Eye (tissue), 1 donor: ENCODE measurements around the gene OSBPL1A.
"Not testable (repeated sequence)": the region's sequence is repeated elsewhere in the genome, so short reads cannot be mapped to it uniquely, and the experiment has no call there.

Experiments used
- DNase-seq: peaks from one replicate; pipeline ENCODE4 v3.0.0-alpha.2; 2015

Gene OSBPL1A

DNA sequence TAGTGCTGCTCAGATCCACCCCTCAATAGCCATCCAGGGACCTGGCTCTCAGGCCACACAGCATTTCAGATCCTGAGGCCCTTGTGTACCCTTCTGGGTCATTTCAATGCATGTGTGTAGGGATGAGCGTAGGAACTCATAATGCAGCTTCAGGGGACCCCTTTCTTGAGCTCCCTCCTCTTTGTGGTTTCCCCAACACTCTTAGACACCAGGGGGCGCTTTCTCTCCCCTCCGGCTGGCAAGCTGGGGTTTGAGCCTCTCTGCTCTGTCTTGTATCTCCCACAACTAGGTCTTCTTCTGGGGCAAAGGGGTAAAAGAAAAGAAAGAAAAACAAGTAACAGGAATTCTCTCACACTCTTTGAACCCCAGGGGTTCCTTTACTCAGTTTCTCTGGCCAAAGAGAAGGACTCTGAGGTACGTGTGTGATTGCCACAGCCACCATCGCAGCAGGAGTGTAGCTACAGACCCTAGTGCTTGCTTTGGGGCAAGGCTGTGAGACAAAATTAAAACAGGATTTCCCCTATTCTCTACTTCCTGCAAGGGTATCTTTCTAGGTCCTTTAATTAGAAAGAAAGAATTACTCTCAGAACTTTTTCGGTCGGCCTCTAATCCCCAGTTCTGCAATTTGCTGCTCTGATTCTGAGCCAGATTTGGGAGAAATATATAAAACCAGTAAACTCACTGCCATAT, 220.8 kb downstream of the OSBPL1A start:
- DNase-seq: peak; percentile 87

DNA sequence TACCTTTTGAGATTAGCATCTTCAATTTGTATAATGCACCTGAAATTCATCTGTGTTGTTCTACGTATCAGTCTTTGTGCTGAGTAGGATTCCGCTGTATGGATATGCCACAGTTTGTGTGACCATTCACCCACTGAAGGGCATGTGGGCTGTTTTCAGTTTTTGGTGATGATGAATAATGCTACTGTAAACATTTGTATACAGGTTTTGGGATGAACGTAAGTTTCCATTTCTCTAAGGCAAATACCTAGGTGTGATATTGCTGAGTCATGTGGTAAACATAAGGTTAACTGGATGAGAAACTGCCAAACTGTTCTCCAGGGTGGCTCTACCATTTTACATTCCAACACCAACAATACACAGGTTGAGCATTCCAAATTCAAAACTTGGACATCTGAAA, 223.6 kb downstream of the OSBPL1A start:
- DNase-seq: no peak

DNA sequence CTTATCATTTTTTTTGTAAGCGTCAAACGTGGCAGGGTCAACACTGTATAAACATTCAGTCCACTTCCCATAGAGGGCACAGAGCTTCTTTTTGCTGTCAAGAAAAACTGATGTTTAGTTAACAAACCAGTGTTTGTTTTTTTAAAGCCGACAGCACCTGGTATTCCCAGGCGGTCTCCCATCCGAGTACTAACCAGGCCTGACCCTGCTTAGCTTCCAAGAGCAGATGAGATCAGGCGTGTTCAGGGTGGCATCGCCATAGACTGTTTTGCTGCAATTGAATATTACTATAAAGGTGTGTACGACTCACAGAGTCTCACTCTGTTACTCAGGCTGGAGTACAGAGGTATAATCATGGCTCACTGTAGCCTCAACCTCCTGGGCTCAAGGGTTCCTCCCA, 227.3 kb downstream of the OSBPL1A start:
- DNase-seq: no peak

DNA sequence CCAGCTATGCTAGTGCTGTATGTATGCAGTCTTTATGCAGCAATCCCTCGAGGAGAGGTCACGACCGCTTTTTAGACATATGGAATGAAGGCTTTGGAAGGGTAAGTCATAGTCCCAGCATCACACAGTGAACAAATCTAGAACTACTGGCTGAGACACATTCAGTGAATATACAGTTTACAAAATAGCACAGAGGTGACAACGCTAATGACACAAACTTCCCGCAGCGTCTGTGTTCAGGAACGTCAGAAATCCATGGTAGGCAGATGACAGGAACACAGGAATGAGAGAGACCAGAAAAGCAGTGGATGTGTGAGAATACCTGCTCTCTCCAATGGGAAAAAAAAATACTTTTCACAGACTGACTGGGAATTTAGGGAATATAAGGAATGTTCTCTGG, 229.1 kb downstream of the OSBPL1A start:
- no peak for DNase-seq

- no peak for DNase-seq
Observed at GRCh38 chr18:24161304-24161703, 236.3 kb downstream of the OSBPL1A start.

DNA sequence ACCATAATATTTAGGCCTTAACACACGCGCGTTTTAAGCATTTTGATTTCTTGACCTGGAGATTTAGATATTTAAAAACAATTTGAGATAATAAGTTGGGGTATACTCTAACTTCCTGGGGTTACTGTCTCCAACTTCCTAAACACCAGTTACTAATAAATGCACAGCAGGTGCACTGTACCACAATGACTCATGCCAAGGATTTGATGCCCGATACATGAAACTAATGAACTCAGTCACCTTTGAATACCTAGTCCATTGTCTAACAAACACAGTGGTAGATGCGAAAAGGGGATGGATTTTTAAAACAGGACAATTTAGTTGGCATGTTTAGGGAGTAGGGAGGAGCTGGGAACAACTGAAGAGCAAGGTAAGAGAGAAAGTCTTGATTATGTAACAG, 237.5 kb downstream of the OSBPL1A start:
- DNase-seq: no peak

DNA sequence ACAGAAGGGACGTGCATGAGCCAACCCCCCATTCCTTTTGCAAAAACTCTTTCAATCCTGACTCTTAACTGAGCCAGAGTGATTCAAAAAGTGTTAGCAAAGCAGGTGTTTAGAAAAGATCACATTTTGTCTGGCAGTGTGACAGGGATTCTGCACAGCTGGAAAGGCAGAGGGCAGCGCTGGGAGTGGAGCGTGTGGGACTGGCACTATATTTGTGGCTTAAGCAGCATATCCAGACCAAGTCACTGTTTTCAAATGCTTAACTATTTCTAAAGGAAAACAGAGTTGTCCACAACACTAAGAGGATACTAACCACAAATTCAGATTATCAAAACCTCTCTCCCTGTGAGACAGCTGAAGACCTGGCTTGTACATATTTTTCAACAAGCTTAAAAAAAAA, 239.8 kb downstream of the OSBPL1A start:
- no peak for DNase-seq

DNA sequence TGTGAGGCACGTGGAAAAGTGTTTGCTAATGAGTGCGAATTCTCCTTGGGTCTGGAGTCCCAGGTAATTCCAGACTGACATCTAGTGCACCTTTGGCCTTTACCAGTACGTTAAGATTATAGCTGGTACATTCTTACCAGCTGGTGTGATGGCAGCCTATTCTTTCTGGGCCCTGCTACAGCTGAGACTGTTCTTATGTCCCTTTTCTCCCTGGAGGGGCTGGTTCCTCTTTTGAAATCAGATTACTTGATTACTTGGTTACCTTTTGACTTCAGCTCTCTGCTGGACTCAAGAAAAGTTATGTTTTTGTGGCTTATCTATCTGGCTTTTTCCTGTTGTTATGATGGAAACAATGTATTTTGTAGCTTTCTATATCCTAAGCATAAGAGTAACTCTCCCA, 244.2 kb downstream of the OSBPL1A start:
- no peak for DNase-seq

GRCh38 chr18:24149591-24149990, 248.0 kb downstream of the OSBPL1A start:
- not testable (repeated sequence) for DNase-seq

DNA sequence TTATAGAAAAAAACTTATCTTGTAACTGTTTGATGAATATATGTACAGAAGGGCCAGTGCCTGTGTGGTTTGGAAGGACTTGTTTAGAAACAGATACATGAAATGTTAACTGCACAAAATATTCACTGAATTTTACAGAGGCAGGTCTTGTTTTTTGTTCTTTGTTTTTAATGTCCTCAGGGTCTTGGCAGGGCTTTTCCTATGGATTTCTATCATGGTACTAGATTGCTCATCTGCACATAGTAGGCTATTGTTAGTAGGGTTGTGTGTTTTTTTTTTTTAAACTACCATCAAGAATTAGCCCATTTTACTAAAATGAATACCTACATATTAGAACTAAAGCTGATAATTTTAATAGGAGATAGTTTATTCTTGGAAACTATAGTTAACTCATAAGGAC, 255.2 kb downstream of the OSBPL1A start:
- DNase-seq: no peak

GRCh38 chr18:24140697-24141096, 256.9 kb downstream of the OSBPL1A start:
- DNase-seq: no peak

DNA sequence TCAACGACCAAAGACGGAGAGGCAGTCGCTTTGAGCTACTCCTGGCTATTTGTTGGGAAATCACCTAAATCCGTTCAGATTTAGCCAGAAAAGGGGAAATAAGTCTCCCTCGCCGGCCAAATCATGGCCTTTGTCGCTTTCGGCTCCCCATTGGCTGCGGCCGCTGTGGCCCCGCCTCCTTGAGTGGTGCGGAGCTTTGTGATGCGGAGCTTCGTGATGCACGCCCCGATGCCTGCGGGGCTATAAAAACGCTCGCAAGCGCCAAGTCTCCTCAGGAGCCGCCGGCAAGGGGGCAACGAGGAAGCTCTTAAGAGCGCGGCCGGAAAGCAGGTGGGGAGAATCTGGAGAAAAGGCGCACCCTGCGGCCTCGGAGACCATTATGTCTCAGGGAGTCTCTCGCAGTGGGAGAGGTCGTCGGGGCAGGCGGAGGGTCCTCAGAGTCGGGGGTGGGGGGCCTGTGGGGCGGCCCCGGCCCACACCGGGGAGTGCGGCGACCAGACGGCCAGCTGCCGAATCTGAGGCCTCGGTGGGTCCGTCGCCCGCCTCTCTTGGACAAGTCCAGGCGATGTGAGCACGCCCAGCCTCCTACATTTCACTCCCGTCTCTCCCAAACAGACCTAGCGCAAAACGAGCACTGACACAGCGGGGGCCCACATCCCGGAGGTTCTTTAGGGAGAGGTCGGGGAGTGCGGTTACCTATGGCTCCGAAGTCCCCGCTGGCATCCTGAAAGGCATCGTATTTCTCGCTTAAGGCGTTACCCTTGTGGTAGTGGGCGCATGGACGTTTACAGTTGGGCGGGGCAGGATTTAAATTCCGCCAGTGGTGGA, 258.6 kb downstream of the OSBPL1A start, which contains the start of gene CABYR:
TSS of gene CABYR (plus strand) at position 274 of the 828 bp plus-strand sequence. CDS start 4,053 bp downstream, outside the sequence.
- peak; percentile 92 for DNase-seq

DNA sequence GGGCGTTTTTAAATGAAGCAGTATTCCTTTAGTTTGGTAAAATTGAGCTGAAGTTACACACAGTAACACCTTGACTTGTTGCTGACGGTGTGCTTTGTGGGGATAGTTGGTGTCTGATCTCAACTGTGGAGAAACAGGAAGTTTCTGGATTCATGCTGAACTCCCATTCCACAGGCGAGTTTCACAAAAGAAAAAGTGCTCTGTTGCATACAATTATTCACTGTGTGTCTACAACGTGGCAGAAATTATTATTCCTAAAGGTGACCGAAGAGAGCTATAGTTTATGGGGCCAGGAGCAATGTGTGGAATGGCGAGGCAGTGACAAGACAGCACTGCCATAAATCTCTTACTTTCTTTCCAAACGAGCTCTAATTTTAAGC, 259.2 kb downstream of the OSBPL1A start:
- DNase-seq: no peak

DNA sequence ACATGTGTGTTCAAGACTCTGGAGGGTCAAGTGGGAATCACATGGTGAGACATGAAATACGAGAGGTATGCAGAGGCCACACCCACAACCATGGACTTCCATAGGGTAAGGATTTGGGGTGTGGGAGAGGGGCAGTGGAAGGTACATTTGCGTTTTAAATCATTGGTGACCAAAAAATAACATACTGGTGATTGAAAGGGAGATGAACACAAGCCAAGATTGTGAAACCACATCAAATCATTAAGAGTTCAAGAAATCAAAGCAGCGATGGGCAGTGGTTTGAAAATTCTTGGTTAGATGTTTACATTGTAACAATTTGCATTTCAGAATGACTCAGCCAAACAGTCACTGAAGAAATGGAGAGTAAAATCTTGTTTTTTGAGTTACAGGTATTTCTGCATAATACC, 260.7 kb downstream of the OSBPL1A start:
- no peak for DNase-seq

DNA sequence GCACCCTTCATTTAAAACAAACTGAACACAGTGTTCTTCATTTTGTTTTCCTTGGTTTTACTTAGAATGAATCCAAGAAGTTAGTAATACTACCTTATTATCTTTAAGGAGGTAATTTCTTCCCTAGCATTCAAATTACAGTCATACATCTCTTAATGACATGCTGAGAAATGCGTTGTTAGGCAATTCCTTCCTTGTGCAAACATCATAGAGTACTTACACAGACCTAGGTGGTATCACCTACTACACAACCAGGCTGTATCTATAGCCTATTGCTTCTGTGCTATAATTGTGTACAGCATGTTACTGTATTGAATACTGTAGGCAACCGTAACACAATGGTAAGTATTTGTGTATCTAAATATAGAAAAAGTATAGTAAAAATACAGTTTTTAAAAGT, 267.1 kb downstream of the OSBPL1A start:
- DNase-seq: no peak

DNA sequence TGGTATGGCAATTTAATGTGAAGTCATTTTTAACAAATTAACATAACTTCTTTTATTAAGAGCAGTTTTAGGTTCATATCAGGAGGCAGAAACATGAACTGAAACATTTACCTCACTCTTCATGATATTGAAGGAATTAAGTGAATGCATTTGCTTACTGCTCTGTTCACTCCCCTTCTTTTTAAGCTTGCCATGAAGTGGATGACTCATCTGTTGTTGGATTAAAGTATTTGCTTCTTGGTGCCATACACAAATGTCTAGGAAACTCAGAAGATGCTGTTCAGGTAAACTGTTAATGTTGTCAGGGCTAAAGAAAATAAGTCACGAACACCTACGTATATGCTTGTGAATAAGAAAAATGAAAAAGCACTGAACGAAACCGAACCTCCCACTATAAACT, 268.9 kb downstream of the OSBPL1A start:
- no peak for DNase-seq

GRCh38 chr18:24127735-24128134, 269.9 kb downstream of the OSBPL1A start:
- no peak for DNase-seq

GRCh38 chr18:24126155-24126961, 271.3 kb downstream of the OSBPL1A start:
- no peak for DNase-seq

- no peak for DNase-seq
Observed at GRCh38 chr18:24121625-24122024, 276.0 kb downstream of the OSBPL1A start.

DNA sequence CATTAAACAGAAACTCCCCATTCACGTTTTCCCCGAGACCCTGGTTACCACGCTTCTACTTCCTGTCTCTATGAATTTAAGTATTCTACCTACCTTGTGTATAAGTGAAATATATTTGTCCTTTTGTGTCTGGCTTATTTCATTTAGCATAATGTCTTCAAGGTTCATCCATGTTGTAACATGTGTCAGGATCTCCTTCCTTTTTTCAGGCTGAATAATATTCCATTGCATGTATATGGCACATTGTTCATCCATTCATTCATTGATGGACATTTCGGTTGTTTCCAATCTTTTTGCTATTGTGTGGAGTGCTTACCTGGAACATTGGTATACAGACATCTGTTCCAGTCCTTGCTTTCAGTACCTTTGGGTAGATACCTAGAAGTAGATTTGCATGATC, 276.9 kb downstream of the OSBPL1A start:
- DNase-seq: no peak

- peak; percentile 92 for DNase-seq
Observed at GRCh38 chr18:24118750-24119577, 278.7 kb downstream of the OSBPL1A start.

DNA sequence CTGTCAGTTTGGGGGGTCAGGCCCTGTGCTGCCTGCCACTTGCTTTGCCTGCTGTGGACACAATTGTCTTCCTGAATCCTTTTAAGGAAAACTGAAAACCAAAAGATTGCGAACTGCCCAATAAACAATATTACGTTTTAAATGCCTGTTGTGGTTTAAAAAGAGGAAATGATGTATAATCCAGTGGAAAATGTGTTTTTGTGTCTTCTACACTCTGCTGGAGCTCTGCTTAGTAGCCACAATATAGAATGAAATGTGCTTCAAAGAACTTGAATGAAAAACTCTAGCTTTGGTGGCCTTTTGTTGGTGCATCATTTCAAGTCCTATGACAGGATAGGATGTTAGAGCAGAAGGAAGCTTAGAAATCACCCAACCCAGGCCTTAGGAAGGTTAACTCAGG, 282.0 kb downstream of the OSBPL1A start:
- no peak for DNase-seq
